Measurements from ENCODE around the gene ARGLU1. TPM values are rescaled to one million over a fixed set of nuclear protein-coding genes. Genes with fewer than 3 reads are reported as not detected.

Gene ARGLU1
- total RNA-seq, 1 donor from 2014 or later, result 86.3 TPM

DNA sequence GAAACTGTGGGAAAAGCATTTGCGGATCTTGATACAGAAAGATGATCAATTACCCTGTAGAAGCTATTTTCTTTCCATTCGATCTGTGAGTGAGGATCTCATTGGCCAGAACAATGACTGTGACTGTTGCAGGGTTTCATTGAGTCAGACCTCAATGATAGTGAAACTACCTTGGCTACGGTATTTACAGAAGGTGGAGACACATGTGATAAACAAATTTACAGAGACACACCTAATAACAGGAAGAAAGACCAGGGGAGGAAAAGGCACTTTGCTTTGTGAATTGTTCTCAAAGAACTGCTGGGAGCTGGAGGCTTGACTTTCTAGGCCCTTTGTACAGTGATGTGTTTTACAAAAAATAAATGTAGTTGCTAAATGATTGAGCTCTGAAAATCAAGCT lies 19.9 kb upstream of the ARGLU1 start:
- intact Hi-C loops (cut with micrococcal nuclease), result no loop called here

DNA sequence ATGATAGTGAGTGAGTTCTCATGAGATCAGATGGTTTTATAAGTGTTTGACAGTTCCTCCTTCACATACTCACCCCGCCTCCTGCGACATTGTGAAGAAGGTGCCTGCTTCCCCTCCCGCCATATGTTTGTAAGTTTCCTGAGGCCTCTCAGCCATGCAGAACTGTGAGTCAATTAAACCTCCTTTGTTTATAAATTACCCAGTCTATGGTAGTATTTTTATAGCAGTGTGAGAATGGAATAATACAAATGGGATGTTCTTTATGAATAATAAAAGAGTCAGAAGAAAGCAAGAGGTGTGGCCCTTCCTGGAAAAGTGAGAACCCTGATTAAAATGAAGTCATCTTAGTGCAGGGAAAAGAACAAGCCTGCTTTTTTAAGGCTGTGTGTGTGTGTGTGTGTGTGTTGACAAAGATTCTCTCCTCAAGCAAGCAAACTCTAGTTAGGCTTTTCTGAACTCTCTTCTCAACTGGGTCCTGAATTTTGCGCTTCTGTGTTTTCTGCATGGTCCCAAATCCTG lies 18.8 kb upstream of the ARGLU1 start:
- intact Hi-C loops (cut with micrococcal nuclease), result no loop called here

DNA sequence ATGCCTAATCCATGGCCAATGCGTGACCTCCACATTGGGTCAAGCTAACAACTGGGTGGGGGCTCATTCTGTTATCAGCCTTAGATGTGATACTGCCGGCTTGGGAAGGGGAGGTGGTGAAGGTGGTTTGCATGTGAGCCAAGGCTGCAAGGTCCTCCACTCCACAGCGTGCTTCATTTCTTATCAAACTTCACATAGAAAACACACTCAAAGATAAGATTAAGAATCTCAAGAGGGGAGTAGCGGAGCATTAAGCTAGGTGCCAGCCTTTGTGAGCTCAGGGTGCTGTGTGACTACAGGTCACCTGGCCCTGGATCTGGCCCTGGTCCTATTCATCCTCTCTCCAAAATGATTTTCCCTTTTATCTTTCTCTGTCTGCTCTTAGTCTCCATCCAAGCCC lies 13.3 kb upstream of the ARGLU1 start:
- intact Hi-C loops (cut with micrococcal nuclease), result no loop called here

DNA sequence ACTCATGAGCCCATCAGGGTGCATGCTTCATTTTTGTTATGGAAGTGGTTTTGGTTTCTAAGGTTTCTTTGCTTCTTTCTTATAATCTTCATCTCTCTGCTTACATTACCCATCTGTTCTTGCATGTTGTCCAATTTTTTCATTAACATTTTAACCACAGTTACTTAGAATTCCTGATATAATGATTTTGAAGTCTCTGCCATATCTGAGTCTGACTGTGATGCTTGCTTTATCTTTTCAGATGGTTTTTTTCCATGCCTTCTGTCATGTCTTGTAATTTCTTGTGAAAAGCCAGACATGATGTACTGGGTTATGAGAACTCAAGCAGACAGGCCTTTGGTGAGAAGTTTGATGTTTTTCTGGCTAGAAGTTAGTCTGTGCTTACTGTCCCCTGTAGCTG lies 8.0 kb upstream of the ARGLU1 start:
- intact Hi-C loops (cut with micrococcal nuclease), result no loop called here

DNA sequence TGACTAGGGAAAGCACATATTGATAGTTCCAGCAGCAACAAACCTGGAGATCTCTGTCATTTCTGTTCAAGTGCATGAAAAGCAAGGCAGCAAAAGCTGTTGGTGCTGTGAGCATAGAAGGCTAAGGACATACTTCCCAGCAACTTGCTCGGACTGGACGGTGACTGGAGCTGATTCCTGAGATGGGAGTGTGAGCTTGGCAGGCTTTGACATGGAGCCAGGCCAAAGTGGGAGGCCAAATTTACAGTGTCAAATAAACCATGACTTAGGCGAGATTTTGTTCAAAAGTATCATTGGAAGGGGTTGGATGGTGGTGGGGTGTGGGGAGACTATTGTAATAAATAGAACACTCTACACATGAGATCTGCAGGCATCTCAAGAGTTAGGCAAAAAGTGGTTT lies 5.9 kb upstream of the ARGLU1 start:
- intact Hi-C loops (cut with micrococcal nuclease), result no loop called here

DNA sequence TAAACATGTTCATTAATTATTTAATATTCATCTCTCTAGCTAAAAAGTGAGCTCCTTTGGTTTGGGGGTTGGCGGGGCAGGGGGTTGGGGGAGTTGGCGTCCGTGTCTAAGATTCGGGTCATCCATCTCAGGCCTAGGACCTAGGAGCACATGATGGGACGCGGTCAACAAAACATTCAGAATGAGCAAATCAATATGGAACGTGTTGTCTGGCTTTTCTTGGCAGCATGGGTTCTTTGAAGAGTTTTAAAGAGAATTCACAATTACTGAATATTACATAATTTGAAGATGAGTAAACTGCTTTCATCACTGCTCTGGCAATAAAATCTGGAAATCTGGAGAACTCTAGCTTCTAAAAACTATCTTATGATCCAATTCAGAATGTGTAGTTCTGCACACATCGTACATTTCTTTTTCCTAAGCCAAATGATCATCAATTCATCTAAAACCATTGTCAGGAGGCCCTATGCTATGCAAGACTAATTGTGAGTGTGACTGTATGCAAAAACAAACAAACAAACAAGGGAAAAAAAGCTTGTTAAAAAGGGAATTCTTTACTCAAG lies 5.4 kb upstream of the ARGLU1 start:
- intact Hi-C loops (cut with micrococcal nuclease), result no loop called here

DNA sequence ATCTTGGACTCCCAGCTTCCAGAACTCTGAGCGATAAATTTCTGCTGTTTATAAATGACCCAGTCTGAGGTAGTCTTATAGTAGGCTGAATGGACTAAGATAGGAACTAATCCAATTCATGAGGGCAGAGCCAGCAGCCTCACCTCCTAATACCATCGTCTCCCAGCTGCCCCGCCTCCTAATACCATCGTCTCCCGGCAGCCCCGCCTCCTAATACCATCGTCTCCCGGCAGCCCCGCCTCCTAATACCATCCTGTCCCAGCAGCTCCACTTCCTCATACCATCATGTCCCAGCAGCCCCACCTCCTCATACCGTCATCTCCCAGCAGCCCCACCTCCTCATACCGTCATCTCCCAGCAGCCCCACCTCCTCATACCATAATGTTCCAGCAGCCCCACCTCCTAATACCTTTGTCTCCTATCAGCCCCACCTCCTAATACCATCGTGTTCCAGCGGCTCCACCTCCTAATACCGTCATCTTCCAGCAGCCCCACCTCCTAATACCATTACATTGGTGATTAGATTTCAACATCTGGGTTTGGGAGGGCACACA lies 2.4 kb upstream of the ARGLU1 start:
- intact Hi-C loops (cut with micrococcal nuclease), result no loop called here

DNA sequence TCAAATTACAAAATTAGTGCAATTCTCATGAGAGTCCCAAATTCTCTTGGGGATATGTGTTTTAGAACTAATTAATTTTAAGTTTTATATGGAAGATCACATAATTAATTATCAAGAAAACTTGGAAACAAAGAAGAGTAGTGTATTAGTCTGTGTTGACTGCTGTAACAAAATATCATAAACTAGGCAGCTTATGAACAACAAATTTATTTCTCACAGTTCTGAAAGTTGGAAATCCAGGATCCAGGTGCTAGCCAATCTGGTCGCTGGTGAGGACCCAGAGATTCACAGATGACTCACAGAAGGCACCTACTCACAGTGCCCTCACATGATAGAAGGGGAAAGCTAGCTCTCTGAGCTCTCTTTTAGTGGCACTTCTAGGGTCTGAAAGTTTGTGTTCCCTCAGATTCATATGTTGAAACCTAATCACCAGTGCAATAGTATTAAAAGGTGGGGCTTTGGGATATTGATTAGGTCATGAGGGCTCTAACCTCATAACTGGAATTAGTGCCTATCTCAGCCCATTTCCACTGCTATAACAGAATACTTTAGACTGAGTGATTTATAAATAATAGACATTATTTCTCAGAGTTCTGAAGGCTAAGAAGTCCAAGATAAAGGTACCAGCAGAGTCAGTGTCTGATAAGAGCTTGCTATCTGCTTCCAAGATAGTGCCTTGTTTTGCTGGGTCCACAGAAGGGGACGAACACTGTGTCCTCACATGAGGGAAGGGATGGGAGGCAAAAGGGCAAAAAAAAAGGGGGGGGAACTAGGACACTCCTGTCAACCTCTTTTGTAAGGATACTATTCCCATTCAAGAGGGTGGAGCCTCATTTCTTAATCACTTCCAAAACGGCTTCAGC lies 1.5 kb upstream of the ARGLU1 start:
- intact Hi-C loops (cut with micrococcal nuclease), result loop anchor here (2.0 to 5.0 kb wide), 2 partner anchors 79 to 1648 kb away; partner anchors contain the start of genes ABHD13 and LIG4

DNA sequence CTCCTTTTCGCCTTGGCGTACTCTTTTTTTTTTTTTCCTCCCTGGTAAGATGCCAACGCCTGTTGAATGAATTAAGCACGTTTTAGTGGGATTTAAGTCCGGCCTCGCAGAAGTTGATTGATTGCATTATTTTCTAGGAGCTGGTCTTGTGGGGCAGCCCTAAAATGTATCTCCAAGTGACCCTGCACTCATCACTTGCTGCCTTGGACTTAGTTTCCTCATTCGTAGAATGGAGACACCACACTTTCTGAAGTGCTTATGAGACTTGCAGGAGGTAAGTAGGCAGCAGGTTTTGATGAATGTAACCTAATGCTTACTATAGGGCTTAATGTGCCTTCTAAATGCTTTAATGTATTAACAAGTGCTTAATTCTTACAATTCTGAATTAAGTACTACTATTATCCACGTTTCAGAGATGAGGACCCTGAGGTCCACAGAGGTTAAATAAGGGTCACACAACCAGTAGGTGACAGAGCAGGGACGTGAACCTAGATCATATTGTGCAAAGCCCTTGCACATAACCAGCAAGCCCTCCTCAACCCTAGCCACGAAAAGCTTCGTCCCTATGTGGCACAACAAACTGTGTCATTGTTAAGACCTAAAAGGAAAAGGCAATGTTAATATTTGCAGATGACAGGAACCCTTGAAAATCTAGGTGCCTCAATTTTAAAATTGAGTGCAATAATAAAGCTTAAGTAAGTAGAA lies 514 bp upstream of the ARGLU1 start:
- intact Hi-C loops (cut with micrococcal nuclease), result loop anchor here (1.0 to 5.0 kb wide), 6 partner anchors 33 to 1649 kb away; partner anchors contain the start of genes ABHD13, EFNB2 and LIG4

DNA sequence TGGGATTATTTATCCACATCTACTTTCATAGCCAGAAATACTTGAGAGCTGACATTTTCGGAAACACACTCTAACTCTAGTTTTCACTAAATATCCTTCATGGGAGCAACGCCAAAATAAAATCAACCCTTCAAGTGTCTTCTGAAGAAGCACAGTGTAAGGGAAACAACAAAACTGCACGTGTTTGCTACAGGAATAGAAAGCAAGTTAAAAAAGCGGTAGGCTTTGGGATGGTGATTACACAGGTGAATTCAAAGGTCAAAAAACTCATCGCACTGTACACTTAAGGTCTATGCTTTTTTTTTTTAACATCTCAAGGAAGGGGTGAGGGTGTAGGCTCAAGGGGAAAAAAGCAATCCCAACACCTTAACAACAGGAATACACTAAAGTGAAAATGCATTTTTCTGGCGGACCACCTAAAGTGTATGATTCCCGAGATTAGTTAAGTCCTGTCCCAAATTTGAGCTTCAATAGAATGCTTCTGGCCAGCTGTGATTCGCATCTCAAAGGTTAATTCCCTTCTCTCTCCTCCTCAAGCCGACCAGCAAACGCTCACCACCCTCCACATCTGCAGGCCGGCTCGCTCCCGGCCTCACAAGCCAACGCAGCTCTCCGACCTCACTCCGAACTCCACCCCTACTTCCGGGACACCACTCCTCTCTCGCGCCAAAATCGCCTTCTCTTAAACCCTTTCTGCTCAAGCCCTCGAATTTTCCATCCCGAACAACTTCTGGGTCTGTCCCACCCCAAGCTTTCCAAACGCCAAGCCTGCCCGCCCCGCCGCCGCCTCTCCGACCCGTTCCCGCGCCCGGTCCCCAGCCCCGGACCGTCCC lies 1.1 kb downstream of the ARGLU1 start:
- intact Hi-C loops (cut with micrococcal nuclease), result loop anchor here (1.0 to 5.0 kb wide), 3 partner anchors 9 to 1650 kb away; partner anchors contain the start of genes ABHD13 and LIG4

DNA sequence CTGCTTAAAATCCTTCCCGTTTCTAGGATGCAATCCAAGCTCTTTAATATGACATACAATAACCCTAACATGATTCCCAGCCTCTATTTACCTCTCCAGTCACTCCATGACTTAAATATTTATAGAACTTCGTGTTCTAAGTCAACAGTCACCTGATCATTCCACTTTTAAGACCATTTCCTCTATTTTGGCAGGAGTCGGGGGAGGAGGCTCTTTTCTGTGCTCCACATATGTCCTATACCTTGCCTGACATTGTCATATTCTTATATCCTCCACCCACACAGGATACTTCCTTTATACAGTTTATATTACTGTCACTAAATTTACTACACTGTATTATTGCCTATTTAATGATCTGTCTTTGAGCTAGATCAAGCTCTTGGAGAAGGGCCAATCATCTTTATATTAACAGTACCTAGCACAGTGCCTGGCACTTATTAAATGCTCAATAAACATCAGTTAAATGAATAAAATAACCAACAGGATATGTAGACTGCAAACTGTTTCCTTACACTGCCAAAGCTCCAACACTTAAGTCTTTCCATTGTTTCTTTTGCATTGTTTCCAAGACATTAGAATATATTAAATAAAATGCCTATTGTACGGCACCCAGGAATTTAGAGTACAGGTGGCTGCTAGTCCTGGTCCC lies 2.7 kb downstream of the ARGLU1 start:
- intact Hi-C loops (cut with micrococcal nuclease), result loop anchor here (5.0 kb wide), 1 partner anchor 1652 kb away; the partner anchor contains the start of genes ABHD13 and LIG4

DNA sequence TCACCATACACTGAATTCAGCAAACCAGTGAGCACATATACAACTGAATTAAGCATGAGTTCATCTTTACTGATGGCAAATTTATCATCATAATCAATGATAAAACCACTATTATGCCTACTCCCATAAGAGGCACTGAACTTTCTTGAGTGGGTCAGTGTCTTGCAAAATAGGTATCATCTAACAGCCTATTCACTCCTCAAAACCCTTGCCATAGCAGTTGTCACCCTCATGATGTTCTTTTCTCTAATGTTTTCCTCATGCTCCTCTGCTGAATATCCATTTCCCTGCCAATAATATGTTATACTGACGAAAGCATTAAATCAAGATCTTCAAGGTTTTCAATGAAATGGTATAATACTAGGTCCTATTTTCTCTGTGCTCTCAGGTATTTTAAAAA lies 5.6 kb downstream of the ARGLU1 start:
- intact Hi-C loops (cut with micrococcal nuclease), result no loop called here

DNA sequence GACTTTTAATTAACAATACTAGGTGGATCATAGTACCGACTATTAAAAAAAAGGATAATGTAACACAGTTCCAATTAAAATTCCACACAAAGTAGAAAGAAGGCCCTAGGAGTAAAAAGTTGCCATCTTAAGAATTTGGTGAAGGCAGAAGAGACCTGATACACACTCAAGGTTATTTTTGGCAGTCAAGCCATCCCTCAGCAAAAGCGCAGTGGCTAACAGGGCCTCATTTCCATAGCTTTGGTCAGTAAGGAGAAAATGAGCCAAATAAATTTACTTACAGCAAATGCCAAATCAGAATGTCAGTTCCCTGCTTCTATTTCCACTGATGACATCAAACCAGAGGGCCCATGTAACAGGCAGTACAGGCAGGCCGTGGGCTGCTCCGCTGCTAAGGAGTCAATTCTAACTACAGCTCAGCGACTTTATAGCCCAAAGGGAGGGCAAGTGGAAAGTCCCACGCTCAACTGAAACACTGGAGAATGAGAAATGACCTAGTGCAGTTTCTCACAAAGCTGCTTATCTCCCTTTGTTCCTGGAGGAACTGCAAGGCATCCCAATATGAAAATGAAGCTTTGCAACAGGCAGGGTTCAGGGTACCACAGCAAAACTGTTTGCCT lies 6.3 kb downstream of the ARGLU1 start:
- intact Hi-C loops (cut with micrococcal nuclease), result no loop called here

DNA sequence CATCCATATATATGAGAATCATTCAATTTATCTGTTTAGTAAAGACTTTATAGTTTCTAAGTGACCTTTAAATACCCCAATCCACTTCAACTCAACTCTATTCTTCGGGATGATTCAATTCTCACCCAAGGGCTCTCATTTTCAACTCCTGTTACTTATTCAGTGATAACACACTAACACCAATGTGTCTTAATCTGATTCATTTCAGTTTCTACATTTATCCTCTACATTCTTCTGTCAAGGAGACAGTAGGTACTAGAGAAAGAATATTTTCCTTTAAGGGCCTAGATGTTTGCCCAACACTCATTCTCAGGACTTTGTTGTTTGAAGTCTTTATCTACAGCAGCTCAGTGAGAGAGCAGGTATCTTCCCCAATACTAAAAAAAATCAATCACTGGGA lies 7.1 kb downstream of the ARGLU1 start:
- intact Hi-C loops (cut with micrococcal nuclease), result no loop called here

DNA sequence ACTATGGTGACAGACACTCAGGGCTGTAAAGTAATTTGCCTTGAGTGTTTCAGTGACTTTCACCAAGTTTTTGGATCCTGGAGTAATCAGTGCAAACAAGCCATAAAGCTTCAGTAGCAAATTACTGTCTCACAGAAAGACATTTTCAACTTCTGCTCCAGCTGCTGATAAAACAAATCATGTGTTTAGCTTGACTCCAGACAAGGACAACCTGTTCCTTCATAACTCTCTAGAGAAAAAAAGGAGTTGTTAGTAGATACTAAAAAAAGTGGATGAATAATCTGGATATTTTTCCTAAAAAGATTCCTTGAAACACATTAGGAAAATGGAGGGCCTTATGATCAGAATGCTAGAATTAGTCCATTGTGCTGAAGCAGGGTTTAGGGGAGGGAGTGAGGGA lies 9.4 kb downstream of the ARGLU1 start:
- intact Hi-C loops (cut with micrococcal nuclease), result loop anchor here (1.0 kb wide), 1 partner anchor 8 kb away; no protein-coding TSS in a partner anchor

DNA sequence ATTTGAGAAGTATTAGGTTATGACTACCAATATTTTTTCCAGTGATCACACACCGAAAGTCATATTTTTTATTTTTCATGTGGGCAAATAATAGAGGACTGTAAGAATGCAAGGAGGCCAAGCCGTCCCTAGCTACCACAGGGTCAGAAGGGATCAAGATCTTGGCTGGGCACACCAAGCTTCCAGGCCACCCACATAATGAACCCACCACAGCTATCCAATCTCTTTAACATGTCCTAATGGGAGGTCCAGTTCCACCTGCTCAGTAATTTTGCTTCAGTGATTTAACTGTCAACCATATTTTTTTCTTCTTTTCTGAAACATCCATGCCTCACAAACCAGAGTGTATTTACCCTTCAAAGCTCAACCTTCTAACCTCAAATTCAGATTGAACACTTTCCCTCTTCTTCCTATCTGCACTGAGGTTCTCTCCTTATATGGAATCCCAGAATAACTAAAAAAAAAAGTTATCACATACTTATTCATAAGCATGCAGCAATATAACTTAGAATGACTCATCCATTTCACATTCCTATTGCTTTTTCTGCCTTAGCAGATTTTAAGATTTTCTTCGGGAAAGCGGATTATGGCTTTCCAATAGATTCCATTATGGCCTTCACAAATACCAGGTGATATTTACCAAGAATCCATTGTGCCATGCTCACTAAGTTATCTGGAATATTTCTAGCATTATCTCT lies 12.2 kb downstream of the ARGLU1 start:
- intact Hi-C loops (cut with micrococcal nuclease), result no loop called here

DNA sequence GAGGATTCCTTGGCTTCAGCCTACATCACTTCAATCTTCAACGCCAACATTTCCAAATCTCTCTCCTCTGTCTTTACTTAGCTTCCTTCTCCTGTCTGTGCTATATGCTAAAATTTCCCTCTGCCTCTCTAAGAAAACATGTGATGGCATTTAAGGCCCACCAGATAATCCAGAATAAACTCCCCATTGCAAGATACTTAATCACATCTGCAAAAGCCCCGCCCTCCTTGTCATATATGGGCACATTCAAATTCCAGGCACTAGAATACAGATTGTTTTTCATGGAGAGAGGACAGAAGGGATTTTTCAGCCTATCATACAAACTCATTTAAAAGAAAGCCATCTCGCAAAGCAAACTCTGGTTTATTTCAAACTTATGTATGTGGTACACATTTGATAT lies 16.2 kb downstream of the ARGLU1 start:
- intact Hi-C loops (cut with micrococcal nuclease), result loop anchor here (2.0 kb wide), 1 partner anchor 15 kb away; no protein-coding TSS in a partner anchor

DNA sequence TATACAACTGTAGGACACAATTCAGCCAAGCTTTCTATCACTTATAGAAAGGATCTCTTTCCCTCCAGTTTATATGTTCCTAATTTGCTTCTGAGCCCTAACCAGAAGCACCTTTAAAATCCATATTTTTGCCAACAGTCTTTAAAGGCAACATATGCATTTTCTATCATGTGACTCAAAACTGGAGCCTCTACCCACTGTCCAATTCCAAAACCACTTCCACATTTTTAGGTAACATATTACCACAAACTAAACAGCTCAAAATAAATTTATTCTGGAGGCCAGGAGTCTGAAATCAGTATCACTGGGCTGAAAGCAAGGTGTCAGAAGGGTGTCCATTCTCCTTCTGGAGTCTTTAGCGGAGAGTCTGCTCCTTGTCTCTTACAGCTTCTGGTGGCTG lies 16.6 kb downstream of the ARGLU1 start:
- intact Hi-C loops (cut with micrococcal nuclease), result no loop called here

DNA sequence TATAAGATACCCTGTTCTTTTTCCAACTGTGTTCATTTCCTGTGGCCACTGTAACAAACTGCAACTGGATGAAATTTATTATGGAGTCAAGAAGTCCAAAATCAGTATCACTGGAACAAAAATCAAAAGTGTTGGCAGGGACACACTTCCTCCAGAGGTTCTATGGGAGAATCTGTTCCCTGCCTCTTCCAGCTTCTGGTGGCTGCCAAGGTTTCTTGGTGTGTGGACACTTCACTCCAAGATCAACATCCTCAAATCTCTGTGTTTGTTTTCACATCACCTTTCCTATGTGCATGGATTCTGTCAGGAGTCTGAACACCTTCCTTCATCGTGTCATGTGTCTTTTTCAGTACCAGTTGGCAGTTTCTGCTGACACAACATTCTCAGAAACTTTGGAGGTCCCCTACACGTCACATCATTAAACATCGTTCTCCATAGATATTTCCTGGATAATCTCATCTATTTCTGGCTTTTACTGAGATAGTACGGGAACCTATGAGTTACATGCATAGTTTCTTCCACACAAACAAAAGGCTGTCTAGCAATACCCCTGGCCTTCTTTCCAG lies 17.3 kb downstream of the ARGLU1 start:
- intact Hi-C loops (cut with micrococcal nuclease), result no loop called here
